ENCODE results near the gene ZNF264.

ZNF264 gene

DNA sequence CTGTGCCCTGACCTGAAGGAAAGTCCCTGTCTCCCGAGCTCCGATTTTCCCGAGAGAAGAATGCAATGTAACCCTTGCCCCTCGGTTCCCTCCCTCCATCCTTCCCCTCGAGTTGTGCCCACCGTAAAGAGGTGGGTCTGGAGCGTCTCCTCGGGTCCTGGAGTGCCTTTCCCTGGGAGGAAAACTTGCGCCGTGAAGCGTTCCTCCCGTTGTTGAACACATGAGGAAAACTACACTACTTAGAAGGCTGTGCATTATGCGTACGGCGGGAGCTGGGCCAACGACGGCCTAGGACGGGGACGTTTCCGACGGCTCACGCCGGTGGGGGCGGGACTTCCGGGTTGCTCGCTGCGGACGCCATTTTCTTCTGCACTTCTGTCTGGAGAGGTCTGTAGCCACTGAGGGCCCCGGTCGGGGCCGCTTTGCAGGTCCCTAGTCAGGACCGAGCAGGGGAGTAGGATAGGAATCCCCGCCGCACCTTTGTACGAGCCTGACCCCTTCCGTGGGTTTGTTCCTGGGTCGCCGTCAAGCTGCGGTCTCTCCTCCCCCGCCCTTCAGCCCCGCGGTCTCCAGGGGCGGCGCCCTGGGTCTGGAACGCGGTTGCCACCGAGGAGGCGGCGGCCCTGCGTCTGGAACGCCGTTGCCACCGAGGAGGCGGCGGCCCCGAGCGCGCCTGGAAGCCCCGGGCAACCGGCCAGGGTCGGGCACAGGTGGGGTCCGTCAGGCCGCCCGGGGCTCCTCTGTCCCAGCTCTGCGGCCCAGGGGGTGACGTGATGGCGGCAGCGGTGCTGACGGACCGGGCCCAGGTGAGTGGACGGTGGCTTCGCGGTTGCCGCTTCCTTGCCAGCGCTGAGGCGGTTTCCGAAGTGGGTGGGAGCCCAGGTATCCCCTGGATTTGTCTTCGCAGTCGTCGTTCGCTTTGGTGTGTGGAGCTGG lies at the start of gene ZNF264:
ZNF264 (plus strand) TSS at position 360 of the 936 bp plus-strand sequence; CDS start at position 774, 414 bp downstream.
- H3K9ac ChIP-seq = peak within 1 kb of the TSS; percentile 35; the same call in 1 of the 2 replicates
- H3K4me2 ChIP-seq = peak within 1 kb of the TSS; percentile 42; the same call in 1 of the 2 replicates
- H3K4me3 ChIP-seq (IDR thresholded peaks at IDR 0.05; ENCODE audit: insufficient read depth, low read depth, low read length) = no peak within 1 kb of the TSS
- peak within 1 kb of the TSS; percentile 32; the same call in 1 of the 2 replicates for H3K27ac ChIP-seq
- H4K20me1 ChIP-seq (ENCODE audit: insufficient read depth) = no peaks in the 10 kb centered on the region
- TF ChIP-seq CTCF (conservative IDR thresholded peaks at IDR 0.05; ENCODE audit: low read depth, low read length) = no peak
- H3K36me3 ChIP-seq (ENCODE audit: insufficient read depth) = no peaks in the 10 kb centered on the region
- H3K4me1 ChIP-seq (ENCODE audit: low read depth, poor library complexity, severe bottlenecking) = no peaks in the 10 kb centered on the region
- H2AFZ ChIP-seq (ENCODE audit: low read depth) = peak within 1 kb of the TSS; percentile 92
- no peaks in the 10 kb centered on the region for H3K79me2 ChIP-seq (ENCODE audit: insufficient read depth, low read depth)
- no peaks in the 10 kb centered on the region for H3K27me3 ChIP-seq (ENCODE audit: insufficient read depth, low read depth)

DNA sequence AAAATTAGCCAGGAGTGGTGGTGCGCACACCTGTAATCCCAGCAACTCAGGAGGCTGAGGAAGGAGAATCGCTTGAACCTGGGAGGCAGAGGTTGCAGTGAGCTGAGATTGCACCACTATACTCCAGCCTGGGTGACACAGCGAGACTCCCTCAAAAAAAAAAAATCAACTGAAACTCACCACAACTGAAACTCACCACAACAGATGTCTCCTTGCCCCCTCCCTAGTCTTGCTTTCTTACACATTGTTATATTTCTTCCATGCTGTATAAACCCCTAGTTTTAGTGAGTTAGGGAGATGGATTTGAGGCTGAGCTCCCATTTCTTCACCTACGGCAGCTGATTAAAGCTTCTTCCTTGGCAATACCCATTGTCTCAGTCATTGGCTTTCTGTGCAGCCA lies 49.6 kb upstream of the ZNF264 start:
- H3K4me2 ChIP-seq = no peak overlapping the region
- H3K27ac ChIP-seq = no peak overlapping the region
- peaks cover 5% of the 10 kb centered on the region for H3K4me1 ChIP-seq (ENCODE audit: low read depth, poor library complexity, severe bottlenecking)
- H3K27me3 ChIP-seq (ENCODE audit: insufficient read depth, low read depth) = peaks cover 5% of the 10 kb centered on the region
- H2AFZ ChIP-seq (ENCODE audit: low read depth) = no peak overlapping the region
- no peaks in the 10 kb centered on the region for H4K20me1 ChIP-seq (ENCODE audit: insufficient read depth)
- no peaks in the 10 kb centered on the region for H3K79me2 ChIP-seq (ENCODE audit: insufficient read depth, low read depth)
- no peak overlapping the region for H3K9ac ChIP-seq
- H3K36me3 ChIP-seq (ENCODE audit: insufficient read depth) = no peaks in the 10 kb centered on the region
- H3K4me3 ChIP-seq (IDR thresholded peaks at IDR 0.05; ENCODE audit: insufficient read depth, low read depth, low read length) = no peak overlapping the region
- TF ChIP-seq CTCF (conservative IDR thresholded peaks at IDR 0.05; ENCODE audit: low read depth, low read length) = no peak

DNA sequence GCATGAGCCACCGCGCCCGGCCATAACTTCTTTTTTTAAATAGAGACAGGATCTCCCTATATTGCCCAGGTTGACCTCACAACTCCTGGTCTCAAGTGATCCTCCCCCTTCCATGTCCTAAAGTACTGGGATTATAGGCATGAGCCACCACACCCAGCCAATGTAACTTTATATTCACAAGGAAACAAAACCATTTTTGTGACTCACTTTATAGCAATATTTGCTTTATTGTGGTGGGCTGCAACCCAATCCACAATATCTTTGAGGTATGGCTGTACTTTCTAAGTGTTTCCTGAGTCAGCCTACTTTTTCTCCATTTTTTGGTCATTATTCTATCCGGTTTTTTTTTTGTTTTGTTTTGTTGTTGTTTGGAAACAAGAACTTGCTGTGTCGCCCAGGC lies 38.4 kb upstream of the ZNF264 start:
- H3K9ac ChIP-seq = no peak overlapping the region
- H3K36me3 ChIP-seq (ENCODE audit: insufficient read depth) = no peaks in the 10 kb centered on the region
- H3K27me3 ChIP-seq (ENCODE audit: insufficient read depth, low read depth) = no peaks in the 10 kb centered on the region; the same call in 1 of the 2 replicates
- no peak overlapping the region for H3K4me2 ChIP-seq
- H3K79me2 ChIP-seq (ENCODE audit: insufficient read depth, low read depth) = no peaks in the 10 kb centered on the region
- no peak for TF ChIP-seq CTCF (conservative IDR thresholded peaks at IDR 0.05; ENCODE audit: low read depth, low read length)
- H3K4me1 ChIP-seq (ENCODE audit: low read depth, poor library complexity, severe bottlenecking) = no peaks in the 10 kb centered on the region
- H3K4me3 ChIP-seq (IDR thresholded peaks at IDR 0.05; ENCODE audit: insufficient read depth, low read depth, low read length) = no peak overlapping the region
- H3K27ac ChIP-seq = no peak overlapping the region
- H2AFZ ChIP-seq (ENCODE audit: low read depth) = no peak overlapping the region
- H4K20me1 ChIP-seq (ENCODE audit: insufficient read depth) = no peaks in the 10 kb centered on the region

DNA sequence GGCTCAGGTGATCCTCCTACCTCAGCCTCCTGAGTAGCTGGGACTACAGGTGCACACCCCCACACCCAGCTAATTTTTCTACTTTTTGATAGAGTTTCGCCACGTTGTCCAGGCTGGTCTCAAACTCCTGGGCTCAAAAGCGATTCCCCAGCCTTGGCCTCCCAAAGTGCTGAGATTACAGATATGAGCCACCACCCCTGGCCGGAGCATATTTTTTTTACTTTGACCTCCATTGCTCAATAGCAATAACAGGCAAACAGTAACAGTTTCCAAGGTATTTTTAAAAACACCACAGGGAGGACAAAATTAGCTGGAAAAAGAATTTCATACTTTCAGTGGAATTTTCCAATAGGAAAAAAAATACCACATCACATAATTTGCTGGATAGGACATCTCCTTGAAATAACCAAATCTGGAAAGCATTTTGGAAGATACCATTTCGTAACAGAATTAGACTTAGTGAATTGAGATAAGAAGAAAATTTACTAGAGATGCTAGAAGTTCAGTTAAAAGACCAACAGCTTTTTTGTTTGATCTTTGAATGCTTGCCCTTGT lies 29.2 kb upstream of the ZNF264 start:
- Histone ChIP-seq H3K4me1 (ENCODE audit: low read depth, poor library complexity, severe bottlenecking) (peaks cover 5% of the 10 kb centered on the region), H3K4me2 (no peak overlapping the region), H3K36me3 (ENCODE audit: insufficient read depth) (no peaks in the 10 kb centered on the region), H3K27me3 (ENCODE audit: insufficient read depth, low read depth) (no peaks in the 10 kb centered on the region), H3K27ac (no peak overlapping the region), H3K79me2 (ENCODE audit: insufficient read depth, low read depth) (no peaks in the 10 kb centered on the region), H4K20me1 (ENCODE audit: insufficient read depth) (no peaks in the 10 kb centered on the region), H3K4me3 (IDR thresholded peaks at IDR 0.05; ENCODE audit: insufficient read depth, low read depth, low read length) (no peak overlapping the region), H3K9ac (no peak overlapping the region), H2AFZ (ENCODE audit: low read depth) (no peak overlapping the region)
- TF ChIP-seq CTCF (conservative IDR thresholded peaks at IDR 0.05; ENCODE audit: low read depth, low read length) = no peak
